ENCODE results near the gene ZNF710. TPM values are rescaled to one million over a fixed set of nuclear protein-coding genes. Genes with fewer than 3 reads are reported as not detected.

ZNF710 gene
- total RNA-seq, 2 experiments from 2014 or later, result 27.0 to 28.5 TPM

- peaks cover 29% of the 10 kb centered on the region for H3K36me3 Mint-ChIP-seq
- H3K27ac Mint-ChIP-seq, result no peak overlapping the region
- no peak for DNase-seq
- ChIA-PET CTCF (interaction anchor here (1.3 kb wide), 1 partner anchor 195 kb away, joined by 3 read pairs; no protein-coding TSS in a partner anchor), POLR2A (no interaction called here)
- no peaks in the 10 kb centered on the region for H3K9me3 Mint-ChIP-seq
- H3K4me3 Mint-ChIP-seq, result no peak overlapping the region
- intact Hi-C loops (cut with micrococcal nuclease), result loop anchor here (10.0 kb wide), 1 partner anchor 313 kb away; no protein-coding TSS in a partner anchor
- no peaks in the 10 kb centered on the region for H3K27me3 Mint-ChIP-seq
- H3K4me1 Mint-ChIP-seq (ENCODE audit: low read depth), result peaks cover 27% of the 10 kb centered on the region
These were observed 90.2 kb downstream of the ZNF710 start for GRCh38 chr15:90091156-90091931.

- H3K9me3 Mint-ChIP-seq, result no peaks in the 10 kb centered on the region
These were observed 94.4 kb downstream of the ZNF710 start for GRCh38 chr15:90095521-90095959.

GRCh38 chr15:90097475-90097874 is 96.4 kb downstream of the ZNF710 start:
- intact Hi-C loops (cut with micrococcal nuclease), result loop anchor here (1.0 to 10.0 kb wide), 8 partner anchors 22 to 307 kb away; no protein-coding TSS in a partner anchor
- DNase-seq, result peak; percentile 85
- peak overlapping the region; percentile 82 for H3K27ac Mint-ChIP-seq
- ChIA-PET POLR2A (interaction anchor here (1.0 kb wide), 1 partner anchor 203 kb away, joined by 4 read pairs; the partner anchor contains the start of gene AP3S2), CTCF (no interaction called here)
- H3K27me3 Mint-ChIP-seq, result no peaks in the 10 kb centered on the region
- H3K4me3 Mint-ChIP-seq, result peak overlapping the region; percentile 60
- H3K36me3 Mint-ChIP-seq, result peaks cover 13% of the 10 kb centered on the region
- peaks cover 72% of the 10 kb centered on the region for H3K4me1 Mint-ChIP-seq (ENCODE audit: low read depth)
- H3K9me3 Mint-ChIP-seq, result no peaks in the 10 kb centered on the region

More at GRCh38 chr15:90095521-90095959, 94.4 kb downstream of the ZNF710 start:
- intact Hi-C loops (cut with micrococcal nuclease), result loop anchor here (5.0 to 10.0 kb wide), 3 partner anchors 83 to 309 kb away; no protein-coding TSS in a partner anchor
- Mint-ChIP-seq H3K4me1 (ENCODE audit: low read depth) (peaks cover 65% of the 10 kb centered on the region), H3K36me3 (peaks cover 13% of the 10 kb centered on the region), H3K4me3 (peak overlapping the region; percentile 24), H3K27me3 (no peaks in the 10 kb centered on the region), H3K27ac (peak overlapping the region; percentile 61)
- ChIA-PET POLR2A (no interaction called here), CTCF (interaction anchor here (1.1 kb wide), 1 partner anchor 136 kb away, joined by 3 read pairs; no protein-coding TSS in a partner anchor)
- DNase-seq, result peak; percentile 60

- Mint-ChIP-seq H3K4me3 (peak overlapping the region; percentile 86), H3K27me3 (no peaks in the 10 kb centered on the region), H3K4me1 (ENCODE audit: low read depth) (peaks cover 75% of the 10 kb centered on the region), H3K27ac (peak overlapping the region; percentile 82), H3K36me3 (peaks cover 13% of the 10 kb centered on the region), H3K9me3 (no peaks in the 10 kb centered on the region)
- CTCF ChIA-PET, result interaction anchor here (0.6 to 1.2 kb wide), 5 partner anchors 11 to 538 kb away, joined by 3 read pairs; no protein-coding TSS in a partner anchor
- peak; percentile 49 for DNase-seq
- intact Hi-C loops (cut with micrococcal nuclease), result loop anchor here (5.0 to 10.0 kb wide), 3 partner anchors 87 to 306 kb away; no protein-coding TSS in a partner anchor
- POLR2A ChIA-PET, result interaction anchor here (0.9 to 1.5 kb wide), 4 partner anchors 62 to 205 kb away, joined by 3 to 6 read pairs (median 4); partner anchors contain the start of genes AP3S2 and NGRN
These were observed 98.1 kb downstream of the ZNF710 start for GRCh38 chr15:90099072-90099867.

- Mint-ChIP-seq H3K4me1 (ENCODE audit: low read depth) (peaks cover 68% of the 10 kb centered on the region), H3K4me3 (peak overlapping the region; percentile 86), H3K36me3 (peaks cover 13% of the 10 kb centered on the region), H3K27me3 (no peaks in the 10 kb centered on the region), H3K9me3 (no peaks in the 10 kb centered on the region), H3K27ac (peak overlapping the region; percentile 67)
- ChIA-PET CTCF (interaction anchor here (1.0 to 1.2 kb wide), 2 partner anchors 12 to 43 kb away, joined by 3 read pairs; no protein-coding TSS in a partner anchor), POLR2A (interaction anchor here (1.4 to 1.5 kb wide), 2 partner anchors 166 to 206 kb away, joined by 3 to 6 read pairs; partner anchors contain the start of genes AP3S2 and NGRN)
- intact Hi-C loops (cut with micrococcal nuclease), result loop anchor here (1.0 to 10.0 kb wide), 4 partner anchors 88 to 305 kb away; partner anchors contain the start of gene CIB1
- peak; percentile 58 for DNase-seq
These were observed 99.0 kb downstream of the ZNF710 start for GRCh38 chr15:90099868-90100831.

- DNase-seq, result peak; percentile 57
- intact Hi-C loops (cut with micrococcal nuclease), result no loop called here
- POLR2A ChIA-PET, result interaction anchor here (0.6 to 1.6 kb wide), 5 partner anchors 48 to 215 kb away, joined by 3 to 4 read pairs (median 3); partner anchors contain the start of gene NGRN
- H3K27ac Mint-ChIP-seq, result peak overlapping the region; percentile 67
- peaks cover 8% of the 10 kb centered on the region for H3K36me3 Mint-ChIP-seq
- peak overlapping the region; percentile 86 for H3K4me3 Mint-ChIP-seq
- H3K4me1 Mint-ChIP-seq (ENCODE audit: low read depth), result peaks cover 59% of the 10 kb centered on the region
- CTCF ChIA-PET, result interaction anchor here (0.6 to 2.5 kb wide), 5 partner anchors 14 to 377 kb away, joined by 3 to 8 read pairs (median 5); no protein-coding TSS in a partner anchor
- no peaks in the 10 kb centered on the region for H3K9me3 Mint-ChIP-seq
- no peaks in the 10 kb centered on the region for H3K27me3 Mint-ChIP-seq
These were observed 100.2 kb downstream of the ZNF710 start for GRCh38 chr15:90101130-90101968.

GRCh38 chr15:90101969-90102890 is 101.1 kb downstream of the ZNF710 start, which contains the start of gene IDH2:
Gene IDH2, minus strand, starts transcription at chr15:90102468. Its CDS starts 78 bp downstream, at chr15:90102390.
- CTCF ChIA-PET, result interaction anchor here (0.8 to 2.5 kb wide), 11 partner anchors 11 to 342 kb away, joined by 3 to 8 read pairs (median 5); partner anchors contain the start of genes CIB1 and GDPGP1
- no peaks in the 10 kb centered on the region for H3K9me3 Mint-ChIP-seq
- peak within 1 kb of the TSS; percentile 67 for H3K27ac Mint-ChIP-seq
- intact Hi-C loops (cut with micrococcal nuclease), result loop anchor here (2.0 kb wide), 1 partner anchor 41 kb away; no protein-coding TSS in a partner anchor
- POLR2A ChIA-PET, result interaction anchor here (0.6 to 1.6 kb wide), 7 partner anchors 47 to 216 kb away, joined by 3 to 5 read pairs (median 4); partner anchors contain the start of genes AP3S2 and ZNF710
- peak within 1 kb of the TSS; percentile 86 for H3K4me3 Mint-ChIP-seq
- peak; percentile 76 for DNase-seq
- H3K27me3 Mint-ChIP-seq, result no peaks in the 10 kb centered on the region
- peaks cover 6% of the 10 kb centered on the region for H3K36me3 Mint-ChIP-seq
- H3K4me1 Mint-ChIP-seq (ENCODE audit: low read depth), result peaks cover 50% of the 10 kb centered on the region

GRCh38 chr15:90103701-90104329 is 102.7 kb downstream of the ZNF710 start:
- peaks cover 5% of the 10 kb centered on the region for H3K36me3 Mint-ChIP-seq
- ChIA-PET POLR2A (no interaction called here), CTCF (interaction anchor here (2.5 kb wide), 1 partner anchor 343 kb away, joined by 8 read pairs; no protein-coding TSS in a partner anchor)
- peak overlapping the region; percentile 67 for H3K4me3 Mint-ChIP-seq
- H3K9me3 Mint-ChIP-seq, result no peaks in the 10 kb centered on the region
- no peak for DNase-seq
- no peaks in the 10 kb centered on the region for H3K27me3 Mint-ChIP-seq
- intact Hi-C loops (cut with micrococcal nuclease), result loop anchor here (2.0 kb wide), 1 partner anchor 39 kb away; no protein-coding TSS in a partner anchor
- peaks cover 34% of the 10 kb centered on the region for H3K4me1 Mint-ChIP-seq (ENCODE audit: low read depth)
- no peak overlapping the region for H3K27ac Mint-ChIP-seq

- ChIA-PET POLR2A (no interaction called here), CTCF (no interaction called here)
- DNase-seq, result no peak
- intact Hi-C loops (cut with micrococcal nuclease), result no loop called here
- H3K27ac Mint-ChIP-seq, result no peak overlapping the region
- peaks cover 27% of the 10 kb centered on the region for H3K4me1 Mint-ChIP-seq (ENCODE audit: low read depth)
- no peak overlapping the region for H3K4me3 Mint-ChIP-seq
- H3K27me3 Mint-ChIP-seq, result no peaks in the 10 kb centered on the region
- peaks cover 2% of the 10 kb centered on the region for H3K36me3 Mint-ChIP-seq
- H3K9me3 Mint-ChIP-seq, result no peaks in the 10 kb centered on the region
These were observed 103.4 kb downstream of the ZNF710 start for GRCh38 chr15:90104551-90104950.
